HepG2 (cell line): ENCODE measurements around the gene RPS19BP1. TPM values are rescaled to one million over a fixed set of nuclear protein-coding genes. Genes with fewer than 3 reads are reported as not detected.

Experiments
- AHR ChIP-seq: IDR thresholded peaks from 2 replicates; pipeline ENCODE4 v1.6.1; 2018; ENCODE audit warnings: missing genetic modification reagents, missing compliant biosample characterization
- E2F2 ChIP-seq: sonication (generic); formaldehyde crosslinking; IDR thresholded peaks from 2 replicates; pipeline ENCODE4 v1.4.0; 2020; ENCODE audit warnings: missing genetic modification reagents, borderline replicate concordance
- FOXA3 ChIP-seq: IDR thresholded peaks from 2 replicates; pipeline ENCODE4 v1.6.1; 2016; ENCODE audit warnings: missing genetic modification reagents, missing compliant biosample characterization
- FOXM1 ChIP-seq: sonication (generic); formaldehyde crosslinking; IDR thresholded peaks from 2 replicates; pipeline ENCODE4 v1.5.0; 2020; ENCODE audit warnings: missing genetic modification reagents
- GATAD1 ChIP-seq: IDR thresholded peaks from 2 replicates; pipeline ENCODE4 v1.6.1; 2016; ENCODE audit warnings: missing genetic modification reagents, missing compliant biosample characterization
- GMEB2 ChIP-seq: IDR thresholded peaks from 2 replicates; pipeline ENCODE4 v1.6.1; 2016; ENCODE audit warnings: missing biosample characterization, missing genetic modification reagents, low read depth
- GTF3A ChIP-seq: sonication (generic); formaldehyde crosslinking; conservative IDR thresholded peaks from 2 replicates; pipeline ENCODE4 v1.4.0; 2020; ENCODE audit warnings: mild to moderate bottlenecking, missing genetic modification reagents
- HOXA9 ChIP-seq: sonication (generic); formaldehyde crosslinking; IDR thresholded peaks from 2 replicates; pipeline ENCODE4 v1.8.1; 2022; ENCODE audit warnings: missing genetic modification reagents, mild to moderate bottlenecking, moderate library complexity, borderline replicate concordance
- IKZF1 ChIP-seq: fragments of 450-650 bp; IDR thresholded peaks from 2 replicates; pipeline ENCODE4 v1.7.1; 2016
- KDM2A ChIP-seq: sonication (generic); formaldehyde crosslinking; IDR thresholded peaks from 2 replicates; pipeline ENCODE4 v1.4.0; 2020; ENCODE audit warnings: low read depth, missing genetic modification reagents, borderline replicate concordance
- MLX ChIP-seq: IDR thresholded peaks from 2 replicates; pipeline ENCODE4 v1.6.1; 2016
- MZF1 ChIP-seq: sonication (generic); formaldehyde crosslinking; IDR thresholded peaks from 2 replicates; pipeline ENCODE4 v1.8.1; 2023; ENCODE audit warnings: mild to moderate bottlenecking, missing genetic modification reagents, borderline replicate concordance
- NFAT5 ChIP-seq: sonication (generic); formaldehyde crosslinking; IDR thresholded peaks from 2 replicates; pipeline ENCODE4 v1.4.0; 2020; ENCODE audit warnings: missing genetic modification reagents
- PLSCR1 ChIP-seq: sonication (generic); formaldehyde crosslinking; IDR thresholded peaks from 2 replicates; pipeline ENCODE4 v1.5.0; 2020; ENCODE audit warnings: missing genetic modification reagents, mild to moderate bottlenecking, borderline replicate concordance
- POLR2A ChIP-seq, 2 experiments: IDR thresholded peaks; 2 replicates each; pipeline ENCODE4 v1.6.1; 2011; ENCODE audit warnings: low read depth in 2 of 2, low read length in 2 of 2, mild to moderate bottlenecking in 1 of 2, moderate library complexity in 1 of 2; ENCODE audit not compliant: insufficient read depth in 1 of 2
- SALL2 ChIP-seq: sonication (generic); formaldehyde crosslinking; IDR thresholded peaks from 2 replicates; pipeline ENCODE4 v1.8.1; 2023; ENCODE audit warnings: mild to moderate bottlenecking, missing genetic modification reagents, inconsistent platforms
- SIN3B ChIP-seq: fragments of 150-350 bp; IDR thresholded peaks from 2 replicates; pipeline ENCODE4 v1.6.1; 2014; ENCODE audit warnings: low read length
- SMC3 ChIP-seq: IDR thresholded peaks from 2 replicates; pipeline ENCODE4 v1.6.1; 2011; ENCODE audit warnings: low read length, improper control_type of control experiment
- ZMAT5 ChIP-seq: sonication (generic); formaldehyde crosslinking; IDR thresholded peaks from 2 replicates; pipeline ENCODE4 v1.5.0; 2020; ENCODE audit warnings: mild to moderate bottlenecking, low read depth, missing genetic modification reagents, borderline replicate concordance
- polyA plus RNA-seq, 8 experiments: library from polyadenylated mRNA; depleted of rRNA in 3 of 8; stranded (reverse) in 7 of 8; unstranded in 1 of 8; fragments of >200 nt; fragmentation: Illumina TruSeq in 4 of 8; extraction: Trizol in 4 of 8; gene quantifications; 2 replicates each; pipeline versions ENCODE4 v1.2.1 to v1.2.3, GENCODE V29; 2011 to 2016; ENCODE audit warnings: low read depth in 4 of 8, missing spikeins in 1 of 8, mixed read lengths in 1 of 8; ENCODE audit not compliant: insufficient read depth in 1 of 8
- total RNA-seq, 5 experiments: library from RNA; depleted of rRNA; stranded (reverse); fragments of >200 nt; fragmentation: Illumina TruSeq; extraction: Trizol; gene quantifications; 2 replicates each; pipeline ENCODE4 v1.2.3, GENCODE V29; 2016; ENCODE audit warnings: low read depth in 1 of 5

RPS19BP1 gene
- total and polyA plus RNA-seq, 2 of the 13 experiments (the other 11 are each of a cell fraction or from before 2014, with no cell fraction given), result 44.3 to 81.3 TPM

GRCh38 chr22:39534591-39535356 lies 2.2 kb upstream of the RPS19BP1 start (continued):
- TF ChIP-seq E2F2 (CRISPR knock-in tag), result no peak
- no peak for TF ChIP-seq GTF3A (CRISPR knock-in tag)
- no peak for TF ChIP-seq ZMAT5 (CRISPR knock-in tag)
- no peak for TF ChIP-seq PLSCR1
- TF ChIP-seq SIN3B, result no peak
- TF ChIP-seq NFAT5 (CRISPR knock-in tag), result no peak
- TF ChIP-seq HOXA9 (CRISPR knock-in tag), result no peak
- TF ChIP-seq SMC3, result no peak; the same call in 1 of the 2 replicates
- TF ChIP-seq POLR2A (IDR thresholded peaks at IDR 0.05; ENCODE audit: insufficient read depth in 1 of 2, low read depth in 2 of 2, low read length in 2 of 2), result no peak
- no peak for TF ChIP-seq GMEB2 (CRISPR knock-in tag)
- TF ChIP-seq IKZF1, result no peak
- TF ChIP-seq FOXM1 (CRISPR knock-in tag), result no peak
- TF ChIP-seq AHR (CRISPR knock-in tag), result no peak
- peak; percentile 85 for TF ChIP-seq KDM2A (CRISPR knock-in tag)
- TF ChIP-seq MZF1, result no peak
- no peak for TF ChIP-seq FOXA3
- no peak for TF ChIP-seq MLX (CRISPR knock-in tag)
- TF ChIP-seq SALL2 (CRISPR knock-in tag), result no peak
- TF ChIP-seq GATAD1, result peak; percentile 53
